ENCODE data around the gene MT1B.

GRCh38 chr16:56639045-56639444, 12.6 kb upstream of the MT1B start:
- TF ChIP-seq CTCF (IDR thresholded peaks at IDR 0.05) (no peak), POLR2A (IDR thresholded peaks at IDR 0.05) (no peak)

Measured in right lobe of liver (tissue), 4 donors.